ENCODE measurements around the gene CLEC9A.

GRCh38 chr12:10067264-10067663 lies 36.8 kb downstream of the CLEC9A start:
- TF ChIP-seq MAX (IDR thresholded peaks at IDR 0.05; ENCODE audit: insufficient read depth, insufficient read length) (no peak), CTCF (IDR thresholded peaks at IDR 0.05; ENCODE audit: extremely low read depth in 1 of 2, insufficient read depth in 1 of 2, low read depth in 1 of 2, low read length in 2 of 2) (no peak), POLR2A (IDR thresholded peaks at IDR 0.05; ENCODE audit: low read depth, low read length) (no peak), POLR2AphosphoS5 (IDR thresholded peaks at IDR 0.05; ENCODE audit: insufficient read depth, low read depth, low read length) (no peak)

Measured in endothelial cell of umbilical vein (primary cell).